Occipital lobe (tissue), 2 donors: Measurements from ENCODE around the gene ANKRD66. TPM values are rescaled to one million over a fixed set of nuclear protein-coding genes. Genes with fewer than 3 reads are reported as not detected.
"Not testable (repeated sequence)": the region's sequence is repeated elsewhere in the genome, so short reads cannot be mapped to it uniquely, and the experiment has no call there.

Source experiments
- DNase-seq: peaks from one replicate; lab custom pipeline; 2025; lab: John Stamatoyannopoulos, UW
- total RNA-seq: library from RNA; depleted of rRNA; stranded (reverse); fragments of >200 nt; gene quantifications from one replicate; pipeline ENCODE4 v1.2.3, GENCODE V29; 2014

The ANKRD66 gene
- total RNA-seq, 1 donor from 2014 or later: 0.16 TPM

DNA sequence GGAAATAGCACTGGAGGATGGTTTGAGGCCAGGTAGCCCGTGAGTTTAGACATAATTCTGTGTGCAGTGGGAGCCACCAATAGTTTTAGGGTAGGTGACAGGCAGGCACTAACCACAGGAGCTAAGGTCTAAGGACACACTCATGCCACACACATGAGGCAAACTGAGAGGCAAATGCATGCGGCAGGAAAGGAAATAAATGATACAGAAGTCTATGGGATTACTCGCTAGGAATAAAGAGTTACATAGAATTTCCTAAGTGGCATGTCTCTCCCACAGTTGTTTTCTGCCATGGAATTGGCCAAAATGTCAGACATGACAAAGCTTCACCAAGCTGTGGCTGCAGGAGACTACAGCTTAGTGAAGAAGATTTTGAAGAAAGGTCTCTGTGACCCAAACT is 4.9 kb downstream of the ANKRD66 start:
- DNase-seq: no peak

DNA sequence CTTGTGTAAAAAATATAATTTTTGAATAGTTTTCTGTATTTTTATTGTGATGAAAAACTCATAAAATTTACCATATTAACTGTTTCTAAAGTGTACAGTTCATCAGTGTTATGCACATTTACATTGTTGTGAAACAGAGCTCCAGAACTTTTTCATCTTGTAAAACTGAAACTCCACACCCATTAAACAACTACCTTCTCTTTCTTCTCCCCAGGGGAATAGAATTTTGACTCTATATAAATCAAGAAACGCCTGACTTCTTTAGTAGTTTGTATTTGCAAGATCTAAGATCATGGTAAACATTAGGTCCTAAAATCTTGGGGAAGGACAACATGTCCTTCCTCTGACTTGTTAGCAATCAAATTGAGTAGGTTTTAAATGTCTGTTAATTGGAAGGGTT is 9.1 kb downstream of the ANKRD66 start:
- no peak for DNase-seq

DNA sequence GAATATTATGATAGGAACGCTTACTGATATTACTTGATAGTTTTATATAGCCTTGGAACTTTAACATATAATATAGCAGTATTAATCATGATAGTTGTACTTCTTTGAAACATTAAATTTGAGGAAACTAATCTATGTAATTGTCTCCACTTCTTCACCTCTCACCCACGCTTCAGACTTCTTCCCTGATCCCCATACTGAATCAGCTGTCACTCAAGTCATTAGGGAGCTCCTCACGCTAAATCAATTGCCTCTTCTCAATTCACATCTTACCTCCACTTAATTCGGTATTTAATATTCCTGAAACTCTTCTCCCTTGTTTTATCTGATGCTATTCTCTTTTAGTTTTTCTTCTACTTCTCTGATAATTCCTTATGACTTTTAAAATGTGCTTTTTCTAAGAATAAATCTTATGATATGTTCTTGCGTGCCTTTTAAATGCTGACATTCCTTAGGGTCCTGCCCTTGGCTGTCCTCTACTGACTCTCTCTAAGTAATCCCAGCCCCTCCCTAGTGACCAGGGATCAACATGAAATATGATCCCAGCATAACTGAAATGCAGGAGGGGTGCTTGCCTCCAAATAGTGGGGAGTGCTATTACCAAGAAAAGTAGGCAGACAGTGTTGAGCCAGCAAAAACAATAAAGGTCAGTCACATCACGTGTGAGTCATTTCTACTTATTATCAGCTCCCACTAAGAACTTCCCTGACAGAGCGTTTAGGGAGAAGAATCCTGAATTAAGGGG is 9.9 kb downstream of the ANKRD66 start:
- no peak for DNase-seq

DNA sequence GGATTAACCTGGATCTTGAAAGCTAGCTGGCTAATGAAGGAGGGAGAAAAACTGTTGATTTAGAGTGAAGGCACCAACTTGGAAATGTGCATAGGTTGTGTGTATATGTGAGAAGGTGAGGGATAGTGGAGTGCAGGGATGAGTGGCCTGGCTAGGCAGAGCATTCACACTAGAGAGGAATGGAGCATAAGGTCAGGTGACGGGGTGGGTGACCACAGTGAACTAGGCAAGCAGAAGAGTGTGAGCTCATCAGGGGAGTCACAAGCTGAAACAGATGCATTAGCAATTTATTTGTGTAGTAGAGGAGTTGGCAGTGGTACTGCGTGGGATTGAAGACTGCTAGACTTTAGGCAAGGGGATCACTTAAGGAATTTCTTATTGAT is 10.5 kb downstream of the ANKRD66 start:
- no peak for DNase-seq

DNA sequence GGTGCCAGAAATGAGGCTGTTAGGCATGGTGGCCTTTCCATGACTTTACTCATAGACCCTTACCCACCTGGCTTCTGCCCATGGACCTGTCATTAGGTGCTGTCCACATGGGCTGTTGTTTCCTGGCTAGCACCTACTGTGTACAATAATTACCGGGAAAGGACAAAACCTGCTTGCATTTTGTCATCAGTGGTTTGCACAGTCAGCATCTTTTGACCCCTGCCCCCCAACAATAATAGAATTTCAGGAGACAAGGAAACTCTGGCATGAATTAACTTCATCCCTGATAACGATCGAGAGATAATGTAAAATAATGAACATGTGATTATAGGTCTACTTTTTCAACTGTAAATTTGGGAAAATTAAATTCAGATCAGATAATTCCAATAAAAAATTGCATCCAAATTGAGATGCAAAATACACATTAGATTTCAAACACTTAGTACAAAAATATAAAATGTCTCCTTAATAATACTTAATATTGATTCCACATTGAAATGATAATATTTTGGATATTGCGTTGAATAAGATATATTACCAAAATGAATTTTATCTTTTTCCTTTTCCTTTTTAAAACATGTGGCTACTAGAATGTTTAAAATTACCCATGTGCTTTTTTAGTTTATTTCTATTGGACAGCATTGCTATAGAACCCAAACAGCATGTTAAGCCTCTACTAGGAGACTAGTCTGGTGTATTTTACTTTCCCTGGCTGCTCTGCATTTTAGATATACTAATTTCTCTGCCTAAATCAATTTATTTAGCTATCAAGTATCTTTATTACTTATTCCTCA is 12.4 kb downstream of the ANKRD66 start:
- no peak for DNase-seq

DNA sequence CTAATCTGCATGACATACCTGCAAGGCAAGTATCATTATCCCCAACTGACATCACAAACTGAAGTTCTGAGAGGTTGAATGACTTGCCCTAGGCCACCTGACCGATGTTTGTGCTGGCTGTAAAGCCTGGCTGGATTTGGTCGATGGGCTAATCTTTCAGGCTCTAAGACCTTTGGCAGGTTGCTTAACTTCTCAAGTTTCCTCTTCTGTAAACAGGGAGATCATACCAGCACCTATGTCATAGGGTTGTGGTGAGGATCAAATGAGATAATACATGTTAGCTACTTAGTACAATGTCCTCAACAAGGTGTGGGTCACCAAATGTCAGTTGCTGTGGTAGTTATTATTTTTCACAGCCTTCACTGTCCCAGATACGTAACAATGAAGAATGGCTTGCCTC is 14.2 kb downstream of the ANKRD66 start:
- DNase-seq: no peak

DNA sequence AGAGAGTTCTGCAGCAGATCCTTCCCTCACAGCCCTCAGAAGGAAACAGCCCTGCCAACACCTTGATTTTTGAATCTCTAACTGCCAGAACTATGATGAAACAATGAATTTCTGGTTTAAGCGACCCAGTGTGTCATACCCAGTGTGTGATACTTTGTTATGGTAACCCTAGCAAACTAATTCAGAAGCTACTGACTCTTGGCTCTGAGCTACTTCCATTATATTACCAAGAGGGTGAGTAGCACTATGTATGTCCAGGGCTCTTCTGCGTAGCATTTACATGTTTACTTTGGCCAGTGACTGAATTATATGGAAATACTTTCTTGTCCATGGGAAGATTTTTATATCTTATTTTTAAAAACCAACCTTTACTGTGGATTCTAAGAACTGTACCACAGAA is 16.7 kb downstream of the ANKRD66 start:
- no peak for DNase-seq

DNA sequence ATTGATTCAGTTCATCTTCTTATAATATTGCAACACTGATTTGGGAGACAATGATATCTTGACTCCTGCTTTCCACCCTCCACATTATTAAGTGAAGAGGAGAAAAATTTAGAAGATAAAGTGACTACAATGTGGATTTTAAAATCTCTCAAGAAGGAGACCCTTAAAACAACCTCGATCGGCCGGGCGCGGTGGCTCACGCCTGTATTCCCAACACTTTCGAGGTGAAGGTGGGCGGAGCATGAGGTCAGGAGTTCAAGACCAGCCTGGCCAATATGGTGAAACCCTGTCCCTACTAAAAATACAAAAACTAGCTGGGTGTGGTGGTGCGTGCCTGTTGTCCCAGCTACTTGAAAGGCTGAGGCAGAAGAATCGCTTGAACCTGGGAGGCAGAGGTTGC is 17.5 kb downstream of the ANKRD66 start:
- not testable (repeated sequence) for DNase-seq

DNA sequence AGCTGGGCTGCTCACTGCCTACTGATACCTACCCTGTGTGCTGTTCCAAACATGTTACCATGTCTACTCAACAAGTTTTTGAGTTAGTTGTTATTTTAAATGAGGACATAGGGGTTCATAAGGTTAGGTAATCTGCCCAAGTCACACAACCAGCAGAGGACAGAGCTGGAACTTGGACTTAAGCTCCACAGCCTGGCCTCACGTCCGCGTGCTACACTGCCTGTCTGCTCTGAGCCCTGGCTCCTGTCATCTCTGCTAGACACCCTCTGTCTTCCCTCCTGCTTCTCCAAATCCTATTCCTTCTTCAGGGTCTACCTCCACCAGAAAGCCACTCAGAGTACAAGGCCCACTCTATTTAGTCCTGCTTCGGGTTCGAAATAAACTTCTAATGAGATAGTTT is 18.2 kb downstream of the ANKRD66 start:
- no peak for DNase-seq

DNA sequence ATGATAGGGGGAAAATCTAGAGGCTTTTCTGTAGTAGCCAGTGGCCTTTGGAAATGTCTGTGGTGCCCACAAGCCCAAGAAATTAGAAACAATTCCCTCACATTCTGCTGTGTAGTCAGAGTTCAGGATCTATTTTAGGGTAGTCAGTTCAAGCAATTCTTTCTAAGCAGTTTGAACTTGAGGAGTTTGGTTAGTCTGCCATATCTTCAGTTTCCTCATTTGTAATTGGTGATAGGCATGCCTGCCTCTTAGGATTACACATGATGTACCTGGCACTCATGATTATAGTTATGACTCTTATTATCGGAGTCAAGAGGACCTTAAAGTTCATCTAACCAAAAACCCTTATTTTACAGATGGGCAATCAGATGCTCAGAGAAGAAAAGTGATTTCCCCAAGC is 25.3 kb downstream of the ANKRD66 start:
- no peak for DNase-seq

DNA sequence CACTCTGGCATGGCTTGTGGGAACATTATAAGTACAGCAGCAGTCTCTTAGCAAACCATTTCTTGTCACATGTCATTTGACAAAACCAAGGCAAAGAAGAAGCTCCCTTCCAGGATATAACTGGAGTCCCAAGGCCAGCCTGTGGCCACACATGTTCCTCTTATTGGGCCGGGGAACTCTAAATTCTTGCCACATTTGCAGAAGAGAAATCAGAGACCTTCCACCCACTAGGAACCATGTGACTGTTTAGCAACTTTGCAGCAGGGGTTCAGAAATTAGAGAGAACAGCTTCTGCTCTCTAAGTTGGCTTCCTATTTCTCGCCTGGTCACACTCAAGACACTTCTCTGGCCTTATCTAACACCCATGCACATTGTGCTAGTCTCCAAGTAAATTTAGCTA is 26.0 kb downstream of the ANKRD66 start:
- DNase-seq: no peak

DNA sequence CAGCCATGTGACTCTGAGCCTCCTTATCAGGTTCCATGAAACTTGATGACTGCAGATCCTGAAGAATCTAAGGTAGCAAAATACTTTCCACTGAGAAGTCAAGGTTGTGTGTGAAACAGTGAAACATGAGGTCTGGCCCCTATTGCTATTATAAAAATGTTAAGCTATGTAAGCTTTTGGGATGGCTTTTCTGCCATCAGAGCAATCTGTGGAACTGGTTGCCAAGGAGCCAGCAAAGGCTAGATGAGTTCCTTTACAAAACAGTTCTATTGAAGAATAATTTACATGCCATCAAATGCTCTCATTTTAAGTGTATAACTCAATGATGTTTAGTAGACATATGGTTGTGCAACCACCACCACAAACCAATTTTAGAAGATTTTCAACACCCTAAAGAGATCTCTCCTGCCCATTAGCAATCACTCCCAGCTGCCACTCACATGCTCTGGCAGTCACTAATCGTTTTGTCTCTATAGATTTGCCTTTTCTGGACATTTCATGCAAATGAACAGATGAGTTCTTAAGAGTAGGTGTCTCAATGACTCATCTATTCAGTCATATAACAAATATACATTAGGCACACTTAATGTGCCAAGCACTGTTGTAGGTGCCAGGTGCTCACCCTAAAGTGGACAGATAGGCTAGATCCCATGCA is 26.6 kb downstream of the ANKRD66 start:
- no peak for DNase-seq

DNA sequence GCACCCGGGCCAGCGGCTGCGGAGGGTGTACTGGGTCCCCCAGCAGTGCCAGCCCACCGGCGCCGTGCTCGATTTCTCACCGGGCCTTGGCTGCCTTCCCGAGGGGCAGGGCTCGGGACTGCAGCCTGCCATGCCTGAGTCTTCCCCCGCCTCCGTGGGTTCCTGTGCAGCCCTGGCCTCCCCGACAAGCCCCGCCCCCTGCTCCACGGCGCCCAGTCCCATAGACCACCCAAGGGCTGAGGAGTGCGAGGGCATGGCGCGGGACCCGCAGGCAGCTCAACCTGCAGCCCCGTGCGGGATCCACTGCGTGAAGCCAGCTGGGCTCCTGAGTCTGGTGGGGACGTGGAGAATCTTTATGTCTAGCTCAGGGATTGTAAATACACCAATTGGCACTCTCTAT is 28.0 kb downstream of the ANKRD66 start:
- DNase-seq: not testable (repeated sequence)

DNA sequence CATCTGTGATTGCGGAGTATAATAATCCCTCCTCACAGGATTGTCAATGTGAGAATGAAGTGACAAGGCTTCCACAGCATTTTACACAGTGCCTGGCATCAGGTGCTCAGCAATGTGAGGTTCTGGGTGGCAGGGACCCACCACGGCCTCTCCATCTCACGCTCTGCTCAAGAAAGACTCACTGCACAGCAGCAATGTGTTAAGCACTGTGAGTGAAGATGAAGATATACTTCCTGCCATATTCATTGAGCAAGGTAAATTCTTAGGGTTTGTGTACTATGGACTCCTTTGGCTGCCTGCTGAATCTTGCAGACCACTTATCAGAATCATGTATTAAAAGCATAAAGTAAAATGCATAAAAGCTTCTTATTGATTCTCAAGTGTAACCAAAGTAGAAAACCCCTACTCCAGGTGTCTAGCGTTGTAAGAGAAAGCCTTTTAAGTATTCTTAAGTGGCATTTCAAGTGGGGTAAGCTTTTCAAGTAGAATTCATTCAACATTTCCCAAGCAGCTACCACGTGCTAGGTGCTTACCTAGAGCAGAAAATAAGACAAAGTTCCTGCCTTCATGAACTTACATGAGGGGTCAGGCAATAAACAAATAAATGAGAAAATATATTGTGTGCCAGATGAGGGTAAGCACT is 29.5 kb downstream of the ANKRD66 start:
- DNase-seq: no peak

DNA sequence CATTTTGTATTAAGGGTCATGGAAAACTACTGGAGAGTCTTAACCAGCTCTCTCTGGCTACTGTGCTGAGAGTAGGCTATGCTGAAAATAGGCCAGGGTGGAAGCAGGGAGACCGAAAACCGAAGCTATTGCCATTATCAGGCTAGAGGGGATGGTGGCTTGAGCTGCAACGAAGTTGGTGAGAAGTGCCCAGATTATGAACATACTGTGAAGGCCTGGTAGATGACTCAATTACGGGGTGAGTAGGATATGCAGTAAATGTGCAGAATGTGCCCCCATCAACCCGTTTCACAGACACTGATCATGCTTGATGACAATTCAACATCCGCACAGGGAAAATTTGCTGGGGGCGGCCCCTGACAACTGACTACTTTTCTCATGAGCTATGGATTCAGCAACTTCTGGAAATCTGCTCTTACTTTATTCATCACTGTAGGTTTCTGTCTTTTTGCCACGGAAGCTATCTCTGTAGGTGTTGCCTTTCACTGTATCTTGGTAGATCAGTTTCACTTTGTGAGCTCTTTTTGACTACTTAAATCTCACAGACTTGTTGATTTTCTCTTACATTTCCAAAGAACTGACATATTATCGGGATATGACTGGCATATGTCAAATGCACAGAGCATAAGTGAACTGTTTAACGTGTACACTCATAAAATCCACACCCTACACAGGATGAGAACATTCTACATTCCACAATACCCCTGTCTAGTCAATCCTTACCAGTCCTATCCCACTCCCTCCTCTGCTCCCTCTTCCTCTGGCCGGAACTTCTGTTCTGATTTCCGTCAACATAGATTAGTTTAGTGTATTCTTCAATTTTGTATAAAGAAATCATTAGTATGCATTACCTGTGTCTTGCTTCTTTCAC is 31.0 kb downstream of the ANKRD66 start:
- DNase-seq: no peak

DNA sequence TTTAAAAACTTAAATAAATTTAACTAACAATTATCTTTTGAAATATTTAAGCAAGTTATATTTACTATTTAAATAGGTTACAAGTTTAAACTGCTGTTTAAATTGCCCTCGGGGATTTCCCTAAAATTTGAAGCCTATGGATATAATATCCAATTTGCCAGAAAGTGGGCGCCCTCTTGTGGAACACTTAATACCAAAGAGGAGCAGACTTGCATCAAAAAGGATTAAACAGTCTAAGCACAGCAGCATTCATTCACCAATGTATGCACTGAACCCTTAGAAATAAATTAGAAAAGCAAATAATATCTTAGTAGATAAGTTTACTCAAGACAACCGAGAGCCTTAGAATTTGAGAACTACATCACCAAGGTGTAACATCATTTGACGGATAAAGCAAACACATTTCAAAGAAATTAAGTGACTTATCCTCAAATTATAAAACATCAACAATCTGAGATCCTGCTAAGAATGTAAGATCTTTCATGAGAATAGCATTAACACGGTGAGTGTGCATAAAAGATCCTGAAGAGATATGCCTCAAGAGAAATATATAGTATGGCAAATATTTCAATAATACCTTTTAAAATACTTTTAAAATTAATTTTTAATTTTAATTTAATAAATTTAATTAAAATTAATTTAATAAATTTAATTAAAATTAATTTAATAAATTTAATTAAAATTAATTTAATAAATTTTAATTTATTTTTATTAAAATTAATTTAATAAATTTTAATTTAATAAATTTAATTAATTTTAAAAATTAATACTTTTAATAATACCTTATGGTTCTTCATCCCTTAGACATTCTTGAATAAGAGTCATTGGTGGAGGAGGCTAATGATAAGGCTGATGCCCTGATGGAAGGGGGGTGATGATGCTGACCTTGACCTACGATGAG is 35.0 kb downstream of the ANKRD66 start:
- DNase-seq: peak; percentile 6

DNA sequence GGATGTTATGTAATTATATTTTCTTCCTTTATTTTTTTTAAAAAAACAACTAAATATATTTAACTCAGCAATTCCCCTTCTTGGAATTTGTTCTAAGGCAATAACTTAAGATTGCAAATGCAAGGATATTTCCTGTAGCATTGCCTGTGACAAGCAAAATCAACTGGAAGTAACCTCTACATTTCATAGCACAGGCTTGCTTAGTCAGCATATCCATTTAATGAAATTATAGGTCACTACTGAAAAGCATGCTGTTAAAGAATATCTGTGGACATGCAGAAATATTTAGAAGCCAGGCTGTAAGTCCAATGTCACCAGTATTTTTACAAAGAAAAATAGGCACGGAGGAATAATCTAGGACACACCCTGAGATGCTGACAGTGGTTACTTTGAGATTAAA is 37.8 kb downstream of the ANKRD66 start:
- no peak for DNase-seq

DNA sequence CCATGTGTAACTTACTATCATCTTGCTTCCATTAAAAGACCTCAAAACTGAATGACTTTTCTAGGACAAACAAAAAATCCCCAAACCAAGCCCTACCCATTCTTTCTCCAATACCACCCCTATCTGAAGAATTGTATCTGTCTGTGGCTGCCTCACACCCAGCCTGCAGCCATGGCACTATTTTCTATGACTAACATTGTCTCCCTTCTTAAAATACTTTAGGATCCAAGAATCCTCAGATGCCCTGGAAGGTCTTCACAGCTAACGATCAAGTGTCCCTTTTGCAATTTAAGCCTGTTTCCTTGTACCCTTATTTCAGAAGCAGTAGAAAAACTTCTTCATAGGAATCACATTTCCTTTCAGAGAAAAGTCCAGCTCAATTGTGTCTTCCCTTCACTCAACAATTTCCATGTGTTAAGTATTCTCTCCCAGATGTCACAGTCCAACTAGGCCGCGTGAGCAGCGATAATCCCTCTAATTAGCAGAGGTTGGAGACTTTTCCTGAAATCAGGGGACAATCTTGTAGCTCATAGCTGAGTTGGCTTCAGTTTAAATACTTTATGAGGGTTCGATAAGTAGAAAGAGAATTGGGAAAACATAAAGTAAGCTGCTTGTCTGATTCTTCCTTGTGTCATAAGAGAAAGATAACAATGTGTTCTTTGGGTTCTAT is 41.3 kb downstream of the ANKRD66 start:
- DNase-seq: no peak

DNA sequence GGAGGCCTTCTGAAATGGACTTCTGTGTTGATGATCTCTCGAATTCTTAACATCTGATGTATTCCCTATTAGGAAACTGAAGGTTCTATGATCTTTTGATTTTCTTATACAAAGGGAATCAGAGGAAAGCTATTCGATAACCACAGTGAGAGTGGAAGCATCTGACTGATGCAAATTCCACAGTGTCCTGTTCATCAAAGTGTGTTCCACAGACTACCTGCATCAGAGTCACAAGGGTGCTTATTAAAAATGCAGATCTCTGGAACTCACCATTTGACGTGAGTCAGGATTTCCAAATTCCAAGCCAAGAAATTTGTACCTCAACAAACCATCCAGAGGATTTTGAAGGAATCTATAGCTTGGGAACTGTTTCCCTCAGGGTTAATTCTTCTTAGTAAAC is 42.1 kb downstream of the ANKRD66 start:
- DNase-seq: no peak
